IMR-90 (cell line): ENCODE results near the gene CSNK1G2. TPM values are rescaled to one million over a fixed set of nuclear protein-coding genes. Genes with fewer than 3 reads are reported as not detected.

Experiments
- ATAC-seq: fragments of 200-7000 bp; cut with Tn5 transposase; 2 replicates; pipeline ENCODE4 v1.9.1; 2020; ENCODE audit warnings: low read depth, mild to moderate bottlenecking, moderate library complexity
- BruUV-seq: library from RNA; stranded (reverse); fragments of 400-500 nt; replicated peaks from 2 replicates; lab custom pipeline; 2021; lab: Mats Ljungman, UMichigan
- CTCF ChIA-PET: fragments of 300-600 bp; formaldehyde crosslinking; extraction: SDS; loops from one replicate; lab custom pipeline; 2021; ENCODE audit warnings: antibody characterized with exemption; lab: Yijun Ruan, JAX
- POLR2A ChIA-PET: fragments of 300-600 bp; sonication (Branson Sonifier 250); formaldehyde crosslinking; loops from one replicate; lab custom pipeline; 2022; ENCODE audit warnings: antibody characterized with exemption; ENCODE audit not compliant: unreplicated experiment; lab: Charles Lee
- DNase-seq: peaks from one replicate; pipeline ENCODE4 v3.0.0; 2013
- H2AFZ ChIP-seq: replicated peaks from 2 replicates; pipeline ENCODE3; 2013; ENCODE audit warnings: low read length, mild to moderate bottlenecking; ENCODE audit not compliant: poor library complexity
- H2AK5ac ChIP-seq: 2 replicates; pipeline ENCODE4 v1.6.1; 2013; ENCODE audit warnings: low read depth, low read length, inconsistent platforms
- H2AK9ac ChIP-seq: replicated peaks from 2 replicates; pipeline ENCODE3; 2013; ENCODE audit warnings: mild to moderate bottlenecking, low read depth, low read length, moderate library complexity; ENCODE audit not compliant: poor library complexity
- H2BK120ac ChIP-seq: 2 replicates; pipeline ENCODE4 v1.6.1; 2013; ENCODE audit warnings: low read depth, low read length, inconsistent platforms
- H2BK15ac ChIP-seq: 3 replicates; pipeline ENCODE4 v1.6.1; 2013; ENCODE audit warnings: low read depth, low read length, inconsistent platforms
- H2BK20ac ChIP-seq: 2 replicates; pipeline ENCODE4 v1.6.1; 2013; ENCODE audit warnings: low read depth, mild to moderate bottlenecking, inconsistent platforms, low read length, moderate library complexity
- H2BK5ac ChIP-seq: 2 replicates; pipeline ENCODE4 v1.6.1; 2013; ENCODE audit warnings: mild to moderate bottlenecking, low read depth, low read length, inconsistent platforms; ENCODE audit not compliant: poor library complexity, severe bottlenecking
- H3K14ac ChIP-seq: replicated peaks from 2 replicates; pipeline ENCODE4 v1.6.1; 2013; ENCODE audit warnings: low read depth, low read length, inconsistent platforms
- H3K18ac ChIP-seq: 2 replicates; pipeline ENCODE4 v1.6.1; 2013; ENCODE audit warnings: low read depth, low read length, control low read depth
- H3K23ac ChIP-seq: 2 replicates; pipeline ENCODE4 v1.6.1; 2013; ENCODE audit warnings: low read depth, low read length, inconsistent platforms
- H3K27ac ChIP-seq: 2 replicates; pipeline ENCODE4 v1.5.1; 2013; ENCODE audit warnings: mild to moderate bottlenecking, control low read depth, low read length; ENCODE audit not compliant: insufficient read depth
- H3K27me3 ChIP-seq: 2 replicates; pipeline ENCODE4 v1.6.1; 2013; ENCODE audit warnings: low read length; ENCODE audit not compliant: control insufficient read depth, insufficient read depth
- H3K36me3 ChIP-seq: 2 replicates; pipeline ENCODE4 v1.6.1; 2013; ENCODE audit warnings: low read length, mixed read lengths; ENCODE audit not compliant: control insufficient read depth, insufficient read depth
- H3K4ac ChIP-seq: 2 replicates; pipeline ENCODE4 v1.6.1; 2013; ENCODE audit warnings: low read depth, low read length, inconsistent platforms
- H3K4me1 ChIP-seq: 2 replicates; pipeline ENCODE4 v1.6.1; 2013; ENCODE audit warnings: low read length, mixed read lengths; ENCODE audit not compliant: control insufficient read depth, insufficient read depth
- H3K4me2 ChIP-seq: 2 replicates; pipeline ENCODE4 v1.6.1; 2013; ENCODE audit warnings: low read depth, mild to moderate bottlenecking, control low read depth, low read length, moderate library complexity
- H3K4me3 ChIP-seq: 2 replicates; pipeline ENCODE4 v1.5.1; 2013; ENCODE audit warnings: low read depth, mild to moderate bottlenecking, control low read depth, low read length, moderate library complexity; ENCODE audit not compliant: insufficient read depth
- H3K56ac ChIP-seq: 2 replicates; pipeline ENCODE4 v1.6.1; 2013; ENCODE audit warnings: low read length, inconsistent platforms; ENCODE audit not compliant: insufficient read depth; ENCODE audit errors: extremely low read depth
- H3K79me1 ChIP-seq, 2 experiments: 2 replicates each; pipeline ENCODE4 v1.6.1; 2013; ENCODE audit warnings: low read length in 2 of 2, inconsistent platforms in 1 of 2, low read depth in 1 of 2
- H3K9ac ChIP-seq: 2 replicates; pipeline ENCODE4 v1.6.1; 2013; ENCODE audit warnings: low read depth, low read length, control low read depth
- H3K9me1 ChIP-seq: 2 replicates; pipeline ENCODE4 v1.6.1; 2013; ENCODE audit warnings: low read length, inconsistent platforms; ENCODE audit not compliant: insufficient read depth
- H3K9me3 ChIP-seq: 2 replicates; pipeline ENCODE4 v1.6.1; 2013; ENCODE audit warnings: low read length; ENCODE audit not compliant: control insufficient read depth, insufficient read depth
- H4K20me1 ChIP-seq: 2 replicates; pipeline ENCODE4 v1.6.1; 2013; ENCODE audit warnings: low read length, inconsistent platforms; ENCODE audit not compliant: insufficient read depth
- H4K5ac ChIP-seq: 2 replicates; pipeline ENCODE4 v1.6.1; 2013; ENCODE audit warnings: mild to moderate bottlenecking, low read depth, low read length, control low read depth
- H4K8ac ChIP-seq, 2 experiments: 2 replicates each; pipeline ENCODE4 v1.6.1; 2013; ENCODE audit warnings: low read depth in 2 of 2, low read length in 2 of 2, control low read depth in 1 of 2, inconsistent platforms in 1 of 2
- H4K91ac ChIP-seq: 2 replicates; pipeline ENCODE4 v1.6.1; 2013; ENCODE audit warnings: low read depth, low read length, inconsistent platforms; ENCODE audit not compliant: insufficient read depth
- BHLHE40 ChIP-seq: fragments of 150-350 bp; IDR thresholded peaks from 2 replicates; pipeline ENCODE4 v1.6.1; 2016; ENCODE audit warnings: mild to moderate bottlenecking, low read depth, low read length
- CEBPB ChIP-seq: IDR thresholded peaks from 2 replicates; pipeline ENCODE4 v1.6.1; 2012; ENCODE audit warnings: low read depth, low read length, improper control_type of control experiment
- FOS ChIP-seq: fragments of 150-350 bp; IDR thresholded peaks from 2 replicates; pipeline ENCODE4 v1.6.1; 2016; ENCODE audit warnings: low read depth, low read length
- MAFK ChIP-seq: IDR thresholded peaks from 2 replicates; pipeline ENCODE4 v1.6.1; 2012; ENCODE audit warnings: low read depth, low read length, improper control_type of control experiment
- POLR2A ChIP-seq: IDR thresholded peaks from 2 replicates; pipeline ENCODE4 v1.6.1; 2012; ENCODE audit warnings: mild to moderate bottlenecking, low read depth, low read length
- RCOR1 ChIP-seq: IDR thresholded peaks from 2 replicates; pipeline ENCODE4 v1.6.1; 2012; ENCODE audit warnings: mild to moderate bottlenecking, low read length, improper control_type of control experiment; ENCODE audit not compliant: insufficient replicate concordance
- RFX5 ChIP-seq: IDR thresholded peaks from 2 replicates; pipeline ENCODE4 v1.8.0; 2012; ENCODE audit warnings: low read depth, mild to moderate bottlenecking, low read length, moderate library complexity
- SMC3 ChIP-seq: fragments of 150-350 bp; IDR thresholded peaks from 2 replicates; pipeline ENCODE4 v1.6.1; 2016; ENCODE audit warnings: low read depth, mild to moderate bottlenecking, antibody characterized with exemption, low read length, moderate library complexity
- WGBS, 2 experiments: methylation state at CpG; one replicate each; pipeline versions ENCODE4 v1.1.5 to v1.1.7; 2013; ENCODE audit warnings: missing lambda C conversion rate in 2 of 2; ENCODE audit not compliant: insufficient read length in 1 of 2; ENCODE audit errors: extremely low coverage in 2 of 2; 5-methylcytosine and 5-hydroxymethylcytosine counted together
- dilution Hi-C: fragments of 300-500 bp; cut with HindIII; formaldehyde crosslinking; loops from one replicate; pipeline ENCODE4 v1.14.3; 2018; ENCODE audit warnings: low sequenced_read_pairs; ENCODE audit not compliant: unreplicated experiment
- in situ Hi-C: fragments of 300-500 bp; cut with MboI; formaldehyde crosslinking; loops from 3 replicates; pipeline ENCODE4 v1.14.3; 2019; ENCODE audit warnings: low sequenced_read_pairs, inconsistent platforms, mixed read lengths
- intact Hi-C: fragments of 100-400 bp; cut with micrococcal nuclease; formaldehyde crosslinking; loops from 2 replicates; pipeline ENCODE4 v1.10.0; 2022
- polyA plus RNA-seq, 3 experiments: library from polyadenylated mRNA; depleted of rRNA; stranded (reverse); fragments of >200 nt; gene quantifications; 2 replicates each; pipeline ENCODE4 v1.2.3, GENCODE V29; 2012; ENCODE audit warnings: low replicate concordance in 1 of 3
- total RNA-seq: library from RNA; depleted of rRNA; stranded (reverse); fragments of >200 nt; gene quantifications from 2 replicates; pipeline ENCODE4 v1.2.3, GENCODE V29; 2012
- TF ChIP-seq, protein P1 (sequence below): conservative IDR thresholded peaks from 2 replicates; pipeline ENCODE4 v1.5.1; 2012; ENCODE audit warnings: mild to moderate bottlenecking, low read depth, low read length, improper control_type of control experiment

The CSNK1G2 gene
- total and polyA plus RNA-seq, 2 of the 4 experiments (the other 2 are of a cell fraction), result 38.0 to 96.3 TPM

DNA sequence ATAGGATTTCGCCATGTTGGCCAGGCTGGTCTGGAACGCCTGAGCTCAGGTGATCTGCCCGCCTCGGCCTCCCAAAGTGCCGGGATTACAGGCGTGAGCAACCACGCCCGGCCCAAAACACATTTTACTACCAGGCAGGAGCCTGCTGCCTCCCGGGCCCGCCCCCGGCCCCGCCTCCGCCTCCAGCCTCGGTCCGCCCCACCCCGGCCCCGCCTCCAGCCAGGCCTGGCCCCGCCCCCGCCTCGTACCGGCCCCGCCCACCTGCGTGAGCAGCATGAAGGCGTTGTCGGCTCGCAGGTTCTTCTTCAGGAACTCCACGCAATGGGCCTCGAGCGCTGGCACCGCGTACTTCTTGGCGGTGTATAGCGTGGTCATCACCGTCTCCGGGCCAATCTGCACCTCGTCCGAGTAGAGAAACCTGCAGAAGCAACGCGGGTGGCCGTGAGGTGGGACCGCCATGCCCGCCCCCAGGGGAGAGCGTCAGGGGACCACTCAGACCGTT, 51.8 kb downstream of the CSNK1G2 start (continued):
- TF ChIP-seq RCOR1 (no peak), POLR2A (no peak), RFX5 (no peak), MAFK (no peak), SMC3 (no peak), BHLHE40 (no peak)

DNA sequence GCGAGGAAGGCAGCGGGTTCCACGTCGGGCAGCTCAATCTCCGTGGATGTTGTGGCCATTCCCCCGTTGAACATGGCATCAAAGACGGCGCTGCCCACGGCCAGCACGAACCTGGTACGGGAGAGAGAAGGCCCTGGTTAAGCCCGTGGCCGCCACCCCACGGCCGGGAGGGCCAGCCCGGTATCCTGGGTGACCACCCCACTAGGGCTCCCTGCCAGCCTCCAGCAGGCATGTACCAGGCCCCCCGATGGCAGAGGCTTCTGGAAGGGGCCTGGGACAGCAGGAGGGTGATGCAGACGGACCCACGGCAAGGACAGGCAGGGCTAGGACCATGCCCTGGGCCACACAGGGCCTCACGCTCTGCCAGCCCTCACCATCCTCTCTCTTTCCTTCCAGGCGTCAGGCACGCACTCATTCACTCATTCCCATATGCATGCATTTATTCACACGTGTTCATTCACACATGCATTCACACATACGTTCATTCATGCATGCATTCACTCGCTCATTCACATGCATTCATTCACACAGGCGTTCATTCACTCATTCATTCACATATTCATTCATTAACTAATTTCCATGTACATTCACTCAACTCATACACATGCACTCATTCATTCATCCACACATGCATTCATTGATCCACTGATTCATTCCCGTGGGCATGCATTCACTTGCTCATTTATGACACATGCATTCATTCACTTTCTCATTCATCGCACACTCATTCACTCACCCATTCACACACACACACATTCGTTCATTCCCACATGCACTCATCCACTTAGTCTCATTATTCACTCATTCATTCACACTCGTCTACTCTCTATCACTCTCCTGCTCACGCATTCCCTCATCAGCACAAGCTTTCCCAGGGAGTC, 56.6 kb downstream of the CSNK1G2 start:
- in situ Hi-C loops, result no loop called here
- H4K20me1 ChIP-seq, result peaks cover 10% of the 10 kb centered on the region

More for the DNA sequence above, 56.6 kb downstream of the CSNK1G2 start:
- Histone ChIP-seq H3K36me3 (peaks cover 44% of the 10 kb centered on the region), H3K9me3 (no peaks in the 10 kb centered on the region), H2BK120ac (no peak overlapping the region), H2BK20ac (no peak overlapping the region), H2AK9ac (no peak overlapping the region), H3K79me1 (peaks cover 6 to 33% of the 10 kb centered on the region in 2 experiments; a peak in 3 of 4 replicates), H3K4me3 (no peak overlapping the region), H3K14ac (no peak overlapping the region), H3K4me1 (no peaks in the 10 kb centered on the region), H4K5ac (no peak overlapping the region), H3K56ac (no peak overlapping the region), H3K9me1 (no peaks in the 10 kb centered on the region; the same call in 1 of the 2 replicates), H3K27me3 (no peaks in the 10 kb centered on the region), H4K8ac (no peak overlapping the region), H3K4me2 (no peak overlapping the region), H2BK5ac (no peak overlapping the region), H2BK15ac (no peak overlapping the region), H2AFZ (no peak overlapping the region), H3K9ac (no peak overlapping the region), H4K91ac (no peak overlapping the region), H3K27ac (no peak overlapping the region), H3K18ac (no peak overlapping the region), H3K23ac (no peak overlapping the region), H3K4ac (no peak overlapping the region), H2AK5ac (no peak overlapping the region)
- WGBS, 2 experiments, result 97 to 100% methylated on average over 4 to 22 of the region's 31 CpGs
- BruUV-seq, result no TSS peak
- ATAC-seq, result no peak
- TF ChIP-seq CEBPB (no peak), RCOR1 (no peak), FOS (no peak), POLR2A (no peak)
- TF ChIP-seq, protein P1, sequence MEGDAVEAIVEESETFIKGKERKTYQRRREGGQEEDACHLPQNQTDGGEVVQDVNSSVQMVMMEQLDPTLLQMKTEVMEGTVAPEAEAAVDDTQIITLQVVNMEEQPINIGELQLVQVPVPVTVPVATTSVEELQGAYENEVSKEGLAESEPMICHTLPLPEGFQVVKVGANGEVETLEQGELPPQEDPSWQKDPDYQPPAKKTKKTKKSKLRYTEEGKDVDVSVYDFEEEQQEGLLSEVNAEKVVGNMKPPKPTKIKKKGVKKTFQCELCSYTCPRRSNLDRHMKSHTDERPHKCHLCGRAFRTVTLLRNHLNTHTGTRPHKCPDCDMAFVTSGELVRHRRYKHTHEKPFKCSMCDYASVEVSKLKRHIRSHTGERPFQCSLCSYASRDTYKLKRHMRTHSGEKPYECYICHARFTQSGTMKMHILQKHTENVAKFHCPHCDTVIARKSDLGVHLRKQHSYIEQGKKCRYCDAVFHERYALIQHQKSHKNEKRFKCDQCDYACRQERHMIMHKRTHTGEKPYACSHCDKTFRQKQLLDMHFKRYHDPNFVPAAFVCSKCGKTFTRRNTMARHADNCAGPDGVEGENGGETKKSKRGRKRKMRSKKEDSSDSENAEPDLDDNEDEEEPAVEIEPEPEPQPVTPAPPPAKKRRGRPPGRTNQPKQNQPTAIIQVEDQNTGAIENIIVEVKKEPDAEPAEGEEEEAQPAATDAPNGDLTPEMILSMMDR, result no peak
- intact Hi-C loops, result no loop called here
- dilution Hi-C loops, result no loop called here
- CTCF ChIA-PET, result no interaction called here
- DNase-seq, result no peak
- POLR2A ChIA-PET, result no interaction called here
